ENCODE measurements around the gene PTGR3.

DNA sequence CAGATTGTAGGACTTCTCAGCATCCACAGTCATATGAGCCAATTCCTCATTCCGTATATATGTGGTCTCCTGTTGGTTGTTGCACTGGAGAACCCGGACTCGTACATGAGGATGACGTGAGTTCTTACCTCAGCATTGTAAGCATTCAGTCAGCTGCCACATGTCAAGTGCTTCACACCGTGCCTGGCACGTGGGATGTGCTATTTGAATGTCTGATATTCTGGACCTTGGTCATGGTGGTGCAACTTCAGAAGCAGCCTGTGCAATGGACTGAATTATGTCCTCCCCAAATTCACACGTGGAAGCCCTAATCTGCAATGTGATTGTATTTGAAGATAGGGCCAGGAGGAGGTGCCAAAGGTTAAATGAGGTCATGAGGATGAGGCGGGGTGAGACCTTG is 32.1 kb downstream of the PTGR3 start:
- TF ChIP-seq CTCF (IDR thresholded peaks at IDR 0.05) = no peak
- no peak for TF ChIP-seq POLR2A (IDR thresholded peaks at IDR 0.05)
- TF ChIP-seq EP300 (IDR thresholded peaks at IDR 0.05) = no peak
